ENCODE results near the gene MEG3.

Gene MEG3

GRCh38 chr14:100900837-100901390 is 75.0 kb downstream of the MEG3 start:
- no peak for DNase-seq

DNA sequence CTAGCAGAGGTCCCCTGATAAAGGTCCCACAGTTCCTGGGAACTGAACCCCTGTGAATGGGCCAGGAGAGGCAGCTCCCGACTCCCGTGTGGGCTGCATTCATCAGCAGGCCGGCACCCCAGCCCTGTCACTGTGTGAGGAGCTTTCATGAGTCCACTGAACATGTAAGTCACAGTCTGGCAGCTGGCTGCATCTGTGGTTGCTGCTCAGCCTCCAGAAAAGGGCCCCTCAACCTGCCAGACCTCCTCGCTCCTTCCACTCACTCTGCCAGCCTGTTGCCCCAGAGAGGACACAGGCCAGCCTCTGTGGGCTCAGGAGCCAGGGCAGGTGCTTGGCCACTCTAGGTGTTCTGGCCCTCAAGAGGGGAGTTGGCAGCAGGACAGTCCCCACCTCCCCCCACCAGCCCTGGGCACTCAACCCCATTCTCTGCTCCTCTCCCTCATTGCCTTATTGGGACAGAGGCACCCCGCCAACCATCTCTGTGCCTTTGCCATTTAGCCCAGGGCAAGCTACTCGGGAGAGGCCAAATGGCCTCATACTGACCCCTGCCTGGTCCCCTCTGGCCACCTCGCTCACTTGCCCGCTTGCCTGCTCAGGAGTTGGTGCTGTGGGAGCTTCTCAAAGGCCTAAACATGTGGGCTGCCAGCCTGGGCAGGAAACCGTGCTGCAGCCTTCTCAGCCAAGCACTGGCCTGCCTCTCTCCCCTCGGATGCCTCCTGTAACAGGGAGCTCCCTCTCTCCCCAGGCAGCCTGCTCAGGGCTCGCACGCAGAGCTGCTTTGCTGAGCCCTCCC is 75.7 kb downstream of the MEG3 start:
- DNase-seq: no peak

DNA sequence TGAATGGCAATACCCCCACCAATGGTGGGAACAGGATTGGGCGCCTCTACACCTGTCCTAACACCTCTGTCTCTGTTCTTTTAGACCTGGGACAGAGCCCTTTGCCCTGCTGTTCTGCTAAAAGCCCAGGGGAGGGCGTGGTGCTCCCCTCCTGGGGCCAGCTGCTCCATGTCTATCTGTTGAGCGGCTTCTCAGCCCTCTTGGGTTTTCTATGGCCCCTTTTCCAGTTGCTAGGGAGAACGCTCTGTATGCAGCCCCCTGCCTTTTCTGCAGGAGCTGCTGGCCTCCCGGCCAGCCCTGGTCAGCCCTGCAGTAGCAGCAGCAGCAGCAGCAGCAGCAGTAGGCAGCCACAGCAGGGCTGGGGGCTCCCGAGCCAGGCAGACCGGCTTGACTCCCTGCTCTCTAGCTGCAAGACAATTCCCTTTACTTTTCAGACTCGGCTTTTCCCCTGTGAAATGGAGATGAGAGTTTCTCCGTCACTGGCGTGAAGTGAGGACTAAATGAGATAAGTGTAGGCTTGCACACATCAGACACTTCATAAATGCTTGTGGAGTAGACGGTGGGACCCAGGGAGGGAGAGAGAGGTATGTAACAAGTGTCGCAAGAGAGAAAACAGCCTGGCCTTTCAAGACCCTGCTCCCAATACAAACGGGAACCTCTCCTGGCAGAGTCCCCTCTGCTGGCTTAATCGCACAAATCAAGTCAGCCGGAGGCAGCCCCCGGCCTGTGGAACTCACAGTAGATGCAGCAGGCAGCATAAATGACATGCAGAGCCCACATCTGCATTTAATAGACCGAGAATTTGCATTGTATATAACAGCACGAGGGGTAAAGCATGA is 76.6 kb downstream of the MEG3 start:
- DNase-seq: no peak

DNA sequence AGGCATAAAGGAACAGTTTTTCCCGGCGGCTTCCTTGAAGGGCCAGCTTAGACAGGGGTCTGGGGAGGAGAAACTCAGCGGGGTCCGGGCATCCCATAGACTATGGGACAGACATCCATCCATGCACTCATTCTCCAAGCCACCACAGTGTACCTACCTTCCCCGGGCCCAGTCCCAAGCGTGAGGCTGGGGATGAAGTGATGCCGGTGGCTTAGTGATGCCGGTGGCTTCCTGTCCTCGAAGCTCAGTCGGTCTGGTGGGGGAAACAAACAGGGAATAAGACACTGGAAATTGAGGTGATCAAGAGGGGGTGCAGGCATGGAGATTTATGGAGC is 77.2 kb downstream of the MEG3 start:
- no peak for DNase-seq

GRCh38 chr14:100903672-100904185 is 77.8 kb downstream of the MEG3 start, which contains the start of gene RTL1:
Gene RTL1, minus strand, starts transcription at chr14:100903722. Its CDS starts 18,934 bp downstream, at chr14:100884788.
- no peak for DNase-seq

DNA sequence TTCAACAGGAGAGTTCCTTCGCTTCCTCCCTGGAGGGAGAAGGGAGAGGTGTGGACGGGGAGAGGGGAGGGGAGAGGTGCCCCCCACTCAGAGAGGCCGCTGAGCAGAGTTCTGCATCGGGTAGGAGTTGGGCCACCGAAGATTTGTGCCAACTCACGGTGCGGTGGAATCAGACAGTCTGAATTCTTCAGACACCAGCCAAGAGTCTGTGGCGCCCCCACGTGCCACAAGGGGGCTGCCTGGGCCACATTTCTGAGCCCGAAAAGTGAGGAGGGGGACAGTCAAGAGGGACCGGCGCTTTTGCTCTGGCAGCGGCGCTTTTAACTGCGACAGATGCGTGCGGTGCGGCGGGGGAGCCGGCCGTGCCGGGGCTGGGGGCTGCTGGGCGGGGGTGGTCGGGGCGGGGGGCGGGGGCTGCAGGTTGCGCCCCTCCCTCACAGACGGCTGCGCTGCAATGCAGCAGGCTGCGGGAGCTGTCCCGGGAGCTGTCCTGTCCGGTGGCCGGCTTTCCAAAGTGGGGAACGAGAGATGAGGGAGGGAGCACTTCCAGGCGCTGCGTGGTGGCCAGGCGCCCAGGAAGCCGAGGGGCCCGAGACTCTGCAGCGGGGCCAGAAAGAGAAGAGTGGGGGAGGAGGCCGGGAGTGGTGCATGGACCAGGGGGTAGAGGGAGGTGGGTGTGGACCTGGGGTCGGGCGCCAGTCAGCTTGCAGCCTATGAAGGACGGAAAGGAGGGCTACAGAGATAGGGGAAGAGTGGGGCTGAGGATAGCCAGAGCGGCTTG is 78.6 kb downstream of the MEG3 start:
- DNase-seq: no peak

DNA sequence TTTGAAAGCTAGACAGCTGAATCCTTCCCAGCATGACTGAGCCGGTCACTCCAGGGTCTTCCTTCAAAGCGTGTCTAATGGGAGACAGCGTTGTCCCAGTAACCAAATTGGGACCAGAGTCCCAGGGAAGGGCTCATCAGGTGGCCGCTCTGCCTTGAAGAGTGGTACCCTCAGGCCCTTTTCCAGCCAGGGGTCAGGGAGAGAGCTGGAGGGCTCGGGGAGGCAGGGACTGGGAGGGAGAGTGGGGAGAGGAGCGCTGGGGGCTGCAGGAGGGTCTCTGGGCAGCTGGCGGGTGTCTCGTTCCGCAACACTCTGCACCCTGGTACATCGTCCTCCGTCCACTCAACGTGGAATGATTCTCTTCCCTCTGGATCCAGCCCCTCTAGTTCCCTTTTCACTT is 79.2 kb downstream of the MEG3 start:
- no peak for DNase-seq

DNA sequence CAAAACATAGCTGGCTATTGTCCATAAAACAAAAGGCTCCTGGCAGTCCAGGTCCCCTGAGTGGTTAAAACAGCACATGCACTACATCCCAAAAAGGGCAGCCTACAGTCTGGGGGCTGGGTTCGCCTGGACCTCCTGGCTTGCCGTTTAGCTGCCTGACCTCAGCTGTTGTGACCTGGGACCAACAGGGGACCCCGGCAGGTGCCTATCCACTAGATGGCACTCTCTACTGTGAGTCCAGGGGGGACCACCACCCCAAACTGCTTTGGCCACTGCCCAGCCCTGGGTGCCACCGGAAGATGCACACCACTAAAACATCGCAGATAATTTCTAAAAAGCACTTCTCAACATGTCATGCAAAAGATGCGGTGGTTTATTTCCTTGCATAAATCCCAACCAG is 80.5 kb downstream of the MEG3 start:
- no peak for DNase-seq

DNA sequence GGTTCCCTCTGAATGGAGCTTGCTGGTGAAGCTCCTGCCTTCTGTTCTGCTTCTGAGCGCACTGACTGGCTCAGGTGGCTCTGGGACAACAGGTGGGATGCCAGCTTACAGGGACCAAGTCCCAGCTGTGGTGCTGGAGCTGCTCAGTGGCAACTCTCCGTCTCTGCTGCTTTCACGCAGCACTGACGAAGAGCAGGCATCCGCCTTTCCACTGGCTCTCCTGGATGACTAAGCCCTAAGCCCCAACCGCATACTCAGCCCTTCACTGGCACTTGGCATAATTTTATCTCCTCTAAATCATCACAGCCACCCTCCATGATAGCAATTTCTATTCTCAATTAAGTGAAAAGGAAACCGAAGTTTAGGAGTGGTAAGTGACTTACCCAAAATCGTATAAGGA is 81.3 kb downstream of the MEG3 start:
- no peak for DNase-seq

GRCh38 chr14:100909439-100909838 is 83.5 kb downstream of the MEG3 start:
- no peak for DNase-seq
